ENCODE data around the gene DCLK3. TPM values are rescaled to one million over a fixed set of nuclear protein-coding genes. Genes with fewer than 3 reads are reported as not detected.

The DCLK3 gene
- total and polyA plus RNA-seq, 2 of the 13 experiments (the other 11 are each of a cell fraction or from before 2014, with no cell fraction given), result not detected

DNA sequence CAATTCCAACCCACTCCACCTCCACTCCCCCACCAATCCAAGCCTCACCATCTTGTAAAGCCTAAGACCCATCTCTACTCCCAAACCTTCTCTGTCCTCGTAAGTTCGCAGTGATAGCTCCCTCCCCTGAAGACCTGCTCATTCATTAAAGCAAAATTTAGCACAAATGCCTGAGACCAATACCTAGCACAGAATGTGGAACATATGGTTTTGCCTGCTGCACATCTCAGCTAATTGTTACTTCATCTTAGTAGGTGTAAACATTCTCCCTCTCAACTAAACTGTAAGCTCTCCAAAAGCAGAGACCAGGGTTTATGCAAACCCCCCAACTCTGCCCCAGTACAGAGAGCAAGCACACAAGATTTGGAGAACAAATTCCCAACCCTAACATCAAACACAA, 20.5 kb downstream of the DCLK3 start:
- in situ Hi-C loops (cut with HindIII; ENCODE audit: extremely low pct_ligation_motif_present, low pct_unique_long_range_greater_than_20kb), result loop anchor here (25.0 kb wide), 2 partner anchors 218 to 468 kb away; no protein-coding TSS in a partner anchor
- Histone ChIP-seq H2AFZ (ENCODE audit: low read length) (no peak overlapping the region), H3K36me3 (replicated peaks in 1 of 2; ENCODE audit: control insufficient read depth in 1 of 2, insufficient read depth in 2 of 2, low read length in 2 of 2) (no peaks in the 10 kb centered on the region), H3K27me3 (ENCODE audit: control insufficient read depth in 1 of 2, insufficient read depth in 2 of 2, low read length in 2 of 2) (no peaks in the 10 kb centered on the region; a peak in 1 of 5 replicates), H3K9me3 (ENCODE audit: low read length) (no peaks in the 10 kb centered on the region), H3K79me2 (ENCODE audit: insufficient read depth, low read length) (no peaks in the 10 kb centered on the region), H3K27ac (ENCODE audit: extremely low read length, insufficient read depth, low read length) (no peak overlapping the region), H3K4me1 (ENCODE audit: insufficient read depth, low read length) (no peaks in the 10 kb centered on the region), H3K4me3 (replicated peaks in 1 of 3; ENCODE audit: insufficient read depth in 1 of 3, low read depth in 2 of 3, low read length in 3 of 3) (no peak overlapping the region), H3K9ac (ENCODE audit: insufficient read depth, low read depth, low read length) (no peak overlapping the region), H3K4me2 (ENCODE audit: low read depth, low read length) (no peak overlapping the region), H4K20me1 (ENCODE audit: insufficient read depth, low read length) (no peaks in the 10 kb centered on the region)
- ATAC-seq (no peak), DNase-seq (ENCODE audit: low spot score) (no peak), FAIRE-seq (no peak)
- intact Hi-C loops (cut with micrococcal nuclease; ENCODE audit: unreplicated experiment), result no loop called here
- WGBS (ENCODE audit: low lambda C conversion rate), result 42% methylated on average over 2 of the region's 2 CpGs
- ChIA-PET POLR2A (no interaction called here), CTCF (ENCODE audit: low intra/inter-chr PET ratio, low total read pairs) (no interaction called here)
- no TSS peak for BruUV-seq (replicated peaks)
- TF ChIP-seq, protein P1, sequence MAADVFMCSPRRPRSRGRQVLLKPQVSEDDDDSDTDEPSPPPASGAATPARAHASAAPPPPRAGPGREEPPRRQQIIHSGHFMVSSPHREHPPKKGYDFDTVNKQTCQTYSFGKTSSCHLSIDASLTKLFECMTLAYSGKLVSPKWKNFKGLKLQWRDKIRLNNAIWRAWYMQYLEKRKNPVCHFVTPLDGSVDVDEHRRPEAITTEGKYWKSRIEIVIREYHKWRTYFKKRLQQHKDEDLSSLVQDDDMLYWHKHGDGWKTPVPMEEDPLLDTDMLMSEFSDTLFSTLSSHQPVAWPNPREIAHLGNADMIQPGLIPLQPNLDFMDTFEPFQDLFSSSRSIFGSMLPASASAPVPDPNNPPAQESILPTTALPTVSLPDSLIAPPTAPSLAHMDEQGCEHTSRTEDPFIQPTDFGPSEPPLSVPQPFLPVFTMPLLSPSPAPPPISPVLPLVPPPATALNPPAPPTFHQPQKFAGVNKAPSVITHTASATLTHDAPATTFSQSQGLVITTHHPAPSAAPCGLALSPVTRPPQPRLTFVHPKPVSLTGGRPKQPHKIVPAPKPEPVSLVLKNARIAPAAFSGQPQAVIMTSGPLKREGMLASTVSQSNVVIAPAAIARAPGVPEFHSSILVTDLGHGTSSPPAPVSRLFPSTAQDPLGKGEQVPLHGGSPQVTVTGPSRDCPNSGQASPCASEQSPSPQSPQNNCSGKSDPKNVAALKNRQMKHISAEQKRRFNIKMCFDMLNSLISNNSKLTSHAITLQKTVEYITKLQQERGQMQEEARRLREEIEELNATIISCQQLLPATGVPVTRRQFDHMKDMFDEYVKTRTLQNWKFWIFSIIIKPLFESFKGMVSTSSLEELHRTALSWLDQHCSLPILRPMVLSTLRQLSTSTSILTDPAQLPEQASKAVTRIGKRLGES (CRISPR knock-in tag; IDR thresholded peaks at IDR 0.05; ENCODE audit: borderline replicate concordance), result no peak
- TF ChIP-seq FOXJ3 (CRISPR knock-in tag; IDR thresholded peaks at IDR 0.05; ENCODE audit: borderline replicate concordance), result no peak
- no peak for TF ChIP-seq ZNF530 (CRISPR knock-in tag; IDR thresholded peaks at IDR 0.05; ENCODE audit: low read depth)
- no peak for TF ChIP-seq ZNF296 (CRISPR knock-in tag; conservative IDR thresholded peaks at IDR 0.05)
- no peak for TF ChIP-seq NONO (IDR thresholded peaks at IDR 0.05)
- no peak for TF ChIP-seq NONO (CRISPR knock-in tag; conservative IDR thresholded peaks at IDR 0.05)
- TF ChIP-seq, protein P2, sequence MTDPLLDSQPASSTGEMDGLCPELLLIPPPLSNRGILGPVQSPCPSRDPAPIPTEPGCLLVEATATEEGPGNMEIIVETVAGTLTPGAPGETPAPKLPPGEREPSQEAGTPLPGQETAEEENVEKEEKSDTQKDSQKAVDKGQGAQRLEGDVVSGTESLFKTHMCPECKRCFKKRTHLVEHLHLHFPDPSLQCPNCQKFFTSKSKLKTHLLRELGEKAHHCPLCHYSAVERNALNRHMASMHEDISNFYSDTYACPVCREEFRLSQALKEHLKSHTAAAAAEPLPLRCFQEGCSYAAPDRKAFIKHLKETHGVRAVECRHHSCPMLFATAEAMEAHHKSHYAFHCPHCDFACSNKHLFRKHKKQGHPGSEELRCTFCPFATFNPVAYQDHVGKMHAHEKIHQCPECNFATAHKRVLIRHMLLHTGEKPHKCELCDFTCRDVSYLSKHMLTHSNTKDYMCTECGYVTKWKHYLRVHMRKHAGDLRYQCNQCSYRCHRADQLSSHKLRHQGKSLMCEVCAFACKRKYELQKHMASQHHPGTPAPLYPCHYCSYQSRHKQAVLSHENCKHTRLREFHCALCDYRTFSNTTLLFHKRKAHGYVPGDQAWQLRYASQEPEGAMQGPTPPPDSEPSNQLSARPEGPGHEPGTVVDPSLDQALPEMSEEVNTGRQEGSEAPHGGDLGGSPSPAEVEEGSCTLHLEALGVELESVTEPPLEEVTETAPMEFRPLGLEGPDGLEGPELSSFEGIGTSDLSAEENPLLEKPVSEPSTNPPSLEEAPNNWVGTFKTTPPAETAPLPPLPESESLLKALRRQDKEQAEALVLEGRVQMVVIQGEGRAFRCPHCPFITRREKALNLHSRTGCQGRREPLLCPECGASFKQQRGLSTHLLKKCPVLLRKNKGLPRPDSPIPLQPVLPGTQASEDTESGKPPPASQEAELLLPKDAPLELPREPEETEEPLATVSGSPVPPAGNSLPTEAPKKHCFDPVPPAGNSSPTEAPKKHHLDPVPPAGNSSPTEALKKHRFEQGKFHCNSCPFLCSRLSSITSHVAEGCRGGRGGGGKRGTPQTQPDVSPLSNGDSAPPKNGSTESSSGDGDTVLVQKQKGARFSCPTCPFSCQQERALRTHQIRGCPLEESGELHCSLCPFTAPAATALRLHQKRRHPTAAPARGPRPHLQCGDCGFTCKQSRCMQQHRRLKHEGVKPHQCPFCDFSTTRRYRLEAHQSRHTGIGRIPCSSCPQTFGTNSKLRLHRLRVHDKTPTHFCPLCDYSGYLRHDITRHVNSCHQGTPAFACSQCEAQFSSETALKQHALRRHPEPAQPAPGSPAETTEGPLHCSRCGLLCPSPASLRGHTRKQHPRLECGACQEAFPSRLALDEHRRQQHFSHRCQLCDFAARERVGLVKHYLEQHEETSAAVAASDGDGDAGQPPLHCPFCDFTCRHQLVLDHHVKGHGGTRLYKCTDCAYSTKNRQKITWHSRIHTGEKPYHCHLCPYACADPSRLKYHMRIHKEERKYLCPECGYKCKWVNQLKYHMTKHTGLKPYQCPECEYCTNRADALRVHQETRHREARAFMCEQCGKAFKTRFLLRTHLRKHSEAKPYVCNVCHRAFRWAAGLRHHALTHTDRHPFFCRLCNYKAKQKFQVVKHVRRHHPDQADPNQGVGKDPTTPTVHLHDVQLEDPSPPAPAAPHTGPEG (CRISPR knock-in tag; IDR thresholded peaks at IDR 0.05), result no peak
- no peak for TF ChIP-seq CBX2 (IDR thresholded peaks at IDR 0.05; ENCODE audit: low read depth, low read length)
- TF ChIP-seq CBX2 (CRISPR knock-in tag; IDR thresholded peaks at IDR 0.05; ENCODE audit: low read depth), result no peak
- no peak for TF ChIP-seq ZNF263 (CRISPR knock-in tag; IDR thresholded peaks at IDR 0.05)
